ENCODE results near the gene LRP6.

GRCh38 chr12:12195081-12195480 lies 71.8 kb downstream of the LRP6 start:
- TF ChIP-seq CTCF (optimal IDR thresholded peaks at IDR 0.05 in 1 of 3, IDR thresholded peaks at IDR 0.05 in 1 of 3, conservative IDR thresholded peaks at IDR 0.05 in 1 of 3; ENCODE audit: extremely low read depth in 1 of 3, insufficient read depth in 2 of 3, low read length in 3 of 3) (no peak), EZH2 (IDR thresholded peaks at IDR 0.05; ENCODE audit: low read length) (no peak)
